GM13977 (cell line): ENCODE measurements around the gene PDE7B.
A peak's percentile ranks its signal among the peaks of the same experiment; 100 is the strongest.

Experiments
- DNase-seq: peaks from one replicate; pipeline ENCODE4 v3.0.0; 2012; ENCODE audit warnings: low spot score
- CTCF ChIP-seq: IDR thresholded peaks from 2 replicates; pipeline ENCODE4 v1.5.1; 2012; ENCODE audit warnings: mild to moderate bottlenecking, control low read depth; ENCODE audit not compliant: insufficient read depth; ENCODE audit errors: extremely low read depth, missing control alignments
- in situ Hi-C: fragments of 300-500 bp; cut with MboI; formaldehyde crosslinking; loops from one replicate; pipeline ENCODE4 v1.12.0; 2022; ENCODE audit warnings: low sequenced_read_pairs, low pct_unique_long_range_greater_than_20kb, mixed read lengths, inconsistent platforms; ENCODE audit not compliant: unreplicated experiment

PDE7B gene

GRCh38 chr6:136037242-136037875 is 185.9 kb downstream of the PDE7B start:
- DNase-seq = peak; percentile 45
- TF ChIP-seq CTCF = no peak
- in situ Hi-C loops = no loop called here

- no peak for DNase-seq
- no peak for TF ChIP-seq CTCF
- in situ Hi-C loops = no loop called here
These were observed 186.5 kb downstream of the PDE7B start for GRCh38 chr6:136037876-136038460.

GRCh38 chr6:136038531-136038930 is 187.0 kb downstream of the PDE7B start:
- no peak for DNase-seq
- no peak for TF ChIP-seq CTCF
- in situ Hi-C loops = no loop called here

GRCh38 chr6:136039185-136039584 is 187.7 kb downstream of the PDE7B start:
- in situ Hi-C loops = no loop called here
- no peak for DNase-seq
- no peak for TF ChIP-seq CTCF

- no peak for DNase-seq
- in situ Hi-C loops = no loop called here
- no peak for TF ChIP-seq CTCF
These were observed 199.0 kb downstream of the PDE7B start for GRCh38 chr6:136050475-136050874.

- in situ Hi-C loops = no loop called here
- TF ChIP-seq CTCF = no peak
- no peak for DNase-seq
These were observed 199.8 kb downstream of the PDE7B start for GRCh38 chr6:136051140-136051775.
